Activated CD4-positive, alpha-beta T cell treated with anti-CD3 and anti-CD28 coated beads for 24 hours (primary cell): ENCODE data around the gene HDAC7.

Experiments
- DNase-seq, 2 donors: peaks; one replicate each; pipeline ENCODE4 v3.0.0-alpha.2; 2020; ENCODE audit warnings: low read depth in 2 of 2

Gene HDAC7

DNA sequence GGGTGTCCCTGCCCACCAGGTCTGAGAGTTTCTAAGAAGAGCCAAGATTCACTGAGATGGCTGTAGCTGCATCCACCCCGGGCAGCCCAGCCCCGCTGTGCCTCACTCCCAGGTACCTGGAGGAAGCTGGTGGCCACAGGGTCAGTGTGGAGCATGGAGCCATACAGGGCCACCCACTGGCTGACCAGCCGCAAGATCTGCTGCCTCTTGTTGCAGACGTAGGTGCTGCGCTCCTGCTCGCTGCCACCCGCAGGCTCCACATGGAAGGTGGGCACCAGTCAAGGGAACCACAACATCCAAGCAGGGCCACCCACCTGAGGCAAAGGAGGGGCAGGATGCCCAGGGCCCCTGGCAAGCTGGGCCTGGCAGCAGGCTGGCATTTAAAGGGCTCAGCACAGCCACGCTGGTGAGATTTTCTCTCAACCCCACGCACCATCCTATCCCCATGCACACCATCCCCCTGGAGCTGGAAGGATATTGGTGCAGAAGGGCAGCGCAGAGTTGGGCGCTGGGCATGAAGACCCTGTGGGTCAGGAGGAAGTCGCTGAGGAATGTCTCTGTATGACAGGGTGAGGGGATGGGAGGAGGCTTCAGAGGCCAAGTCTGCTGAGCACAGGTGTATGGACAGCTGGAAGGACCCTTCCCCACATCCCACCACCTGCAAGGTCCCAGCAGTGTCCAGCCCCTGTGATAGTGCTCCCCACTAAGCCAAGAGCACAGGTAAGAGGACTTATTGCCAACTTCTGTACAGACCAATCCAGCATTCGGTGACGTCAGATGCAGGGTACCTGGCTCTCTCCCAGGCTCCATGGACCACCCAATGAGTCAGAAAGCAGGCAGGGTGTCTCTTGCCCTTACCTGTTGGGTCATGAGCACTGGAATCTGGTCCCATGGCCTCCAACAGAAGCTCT lies 71.9 kb downstream of the HDAC7 start:
- DNase-seq: no peak

GRCh38 chr12:47747126-47747525 lies 72.6 kb downstream of the HDAC7 start:
- no peak for DNase-seq

GRCh38 chr12:47746523-47746922 lies 73.2 kb downstream of the HDAC7 start:
- no peak for DNase-seq

- no peak for DNase-seq
These were observed 73.6 kb downstream of the HDAC7 start for GRCh38 chr12:47746073-47746472.

GRCh38 chr12:47745485-47746041 lies 74.1 kb downstream of the HDAC7 start:
- DNase-seq: no peak

DNA sequence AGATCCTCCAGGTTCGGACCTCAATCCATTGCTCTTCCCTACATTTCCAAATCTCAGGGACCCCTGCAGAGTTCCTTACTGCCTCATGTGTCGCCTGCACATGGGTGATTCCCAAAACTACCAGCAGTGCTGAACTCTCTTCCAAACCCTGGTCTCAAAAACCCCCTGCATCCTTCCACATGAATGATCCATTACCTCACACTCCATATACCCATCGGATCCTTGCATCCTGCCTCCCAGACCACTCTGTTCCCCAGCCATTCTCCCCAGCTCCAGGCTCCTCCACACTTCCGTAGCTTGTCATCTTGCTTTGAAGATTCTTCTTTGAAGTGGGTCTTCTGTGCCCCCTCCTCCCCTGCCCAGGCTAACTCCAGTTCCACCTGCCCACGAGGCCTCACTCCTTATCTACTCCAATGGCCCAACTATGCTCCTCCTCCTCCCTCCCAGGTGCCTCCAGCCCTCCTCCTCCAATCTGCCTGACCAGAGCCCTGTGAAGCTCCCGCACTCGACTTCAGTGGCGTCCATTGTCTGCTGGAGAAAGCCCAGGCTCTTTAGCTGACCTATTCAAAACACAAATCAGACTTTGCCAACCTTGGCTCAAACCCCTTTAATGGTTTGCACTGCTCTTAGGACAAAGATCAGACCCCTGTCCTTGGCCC lies 74.8 kb downstream of the HDAC7 start:
- DNase-seq: no peak

DNA sequence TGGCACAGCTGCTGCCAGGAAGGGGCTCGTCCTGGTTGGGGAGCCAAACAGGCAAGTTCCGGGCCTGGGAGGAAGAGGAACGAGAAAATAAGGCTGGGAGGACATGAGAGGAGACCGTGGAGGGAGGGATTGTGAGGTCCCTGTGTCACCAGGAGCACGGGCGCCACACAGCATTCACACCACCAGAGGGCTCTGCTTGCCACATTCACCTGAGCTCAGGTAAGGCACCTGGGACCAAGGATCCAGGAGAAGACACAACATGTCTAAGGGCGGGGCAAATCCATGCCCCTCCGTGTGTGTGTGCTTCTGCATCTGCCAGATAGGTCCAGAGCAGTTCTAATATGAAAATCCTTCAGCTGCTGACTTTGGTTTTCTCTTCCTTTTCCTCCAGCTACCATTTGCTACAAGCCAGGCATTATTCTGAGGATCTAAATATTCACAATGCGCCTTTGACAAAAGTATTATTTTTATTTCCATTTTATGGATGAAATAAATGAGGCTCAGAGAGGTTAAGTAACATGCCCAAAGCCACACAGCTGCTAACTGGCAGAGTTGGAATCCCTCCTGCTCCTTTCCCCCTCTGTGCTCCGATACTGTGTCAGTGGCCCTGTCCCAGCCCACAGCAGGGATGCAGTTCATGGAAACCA lies 75.6 kb downstream of the HDAC7 start:
- DNase-seq: no peak

GRCh38 chr12:47743311-47743860 lies 76.3 kb downstream of the HDAC7 start:
- DNase-seq: no peak

DNA sequence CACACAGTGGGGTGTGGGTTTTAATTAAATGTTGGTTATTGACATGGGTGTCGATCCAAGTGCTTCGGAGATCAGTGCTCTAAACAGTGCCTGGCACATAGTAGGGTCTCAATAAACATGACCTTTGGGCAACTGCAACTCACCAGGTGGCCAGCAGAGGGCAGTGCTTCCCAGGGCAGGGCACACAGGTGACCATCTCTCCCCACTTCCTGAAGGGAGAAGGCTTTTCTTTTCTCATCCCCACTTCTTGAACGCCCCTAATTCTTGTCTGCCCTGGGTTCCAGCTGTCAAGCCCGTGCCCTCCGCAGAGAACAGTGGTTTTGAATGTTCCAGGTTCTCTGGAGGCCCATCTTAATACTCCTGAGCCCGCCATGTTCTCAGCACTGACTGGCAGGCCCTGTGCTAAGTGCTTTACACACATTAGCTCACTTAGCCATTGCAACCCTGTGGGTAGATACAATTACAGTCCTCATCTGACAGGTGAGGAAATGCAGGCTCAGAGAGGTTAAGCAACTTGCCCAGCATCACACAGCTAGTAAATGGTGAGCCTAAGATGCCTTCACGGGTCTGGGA lies 77.4 kb downstream of the HDAC7 start:
- DNase-seq: peak; percentile 67 to 74

DNA sequence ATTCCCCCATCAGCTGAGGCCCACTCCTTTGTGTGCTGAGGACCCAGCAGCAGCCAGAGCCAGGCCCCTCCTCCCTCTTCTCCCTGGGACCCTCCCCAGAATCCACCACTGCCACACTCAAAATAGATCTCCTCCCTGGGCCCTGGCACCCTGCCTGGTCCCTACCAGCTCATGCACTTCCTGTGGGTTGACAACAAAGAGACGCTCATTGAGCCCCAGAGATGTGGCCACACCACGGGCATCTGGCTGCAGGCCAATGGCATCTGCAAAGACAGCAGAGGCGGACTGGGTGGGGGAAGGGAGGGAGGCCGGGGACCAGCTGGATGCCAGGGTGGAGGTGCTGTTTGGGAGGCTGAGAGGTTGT lies 78.4 kb downstream of the HDAC7 start:
- DNase-seq: no peak

DNA sequence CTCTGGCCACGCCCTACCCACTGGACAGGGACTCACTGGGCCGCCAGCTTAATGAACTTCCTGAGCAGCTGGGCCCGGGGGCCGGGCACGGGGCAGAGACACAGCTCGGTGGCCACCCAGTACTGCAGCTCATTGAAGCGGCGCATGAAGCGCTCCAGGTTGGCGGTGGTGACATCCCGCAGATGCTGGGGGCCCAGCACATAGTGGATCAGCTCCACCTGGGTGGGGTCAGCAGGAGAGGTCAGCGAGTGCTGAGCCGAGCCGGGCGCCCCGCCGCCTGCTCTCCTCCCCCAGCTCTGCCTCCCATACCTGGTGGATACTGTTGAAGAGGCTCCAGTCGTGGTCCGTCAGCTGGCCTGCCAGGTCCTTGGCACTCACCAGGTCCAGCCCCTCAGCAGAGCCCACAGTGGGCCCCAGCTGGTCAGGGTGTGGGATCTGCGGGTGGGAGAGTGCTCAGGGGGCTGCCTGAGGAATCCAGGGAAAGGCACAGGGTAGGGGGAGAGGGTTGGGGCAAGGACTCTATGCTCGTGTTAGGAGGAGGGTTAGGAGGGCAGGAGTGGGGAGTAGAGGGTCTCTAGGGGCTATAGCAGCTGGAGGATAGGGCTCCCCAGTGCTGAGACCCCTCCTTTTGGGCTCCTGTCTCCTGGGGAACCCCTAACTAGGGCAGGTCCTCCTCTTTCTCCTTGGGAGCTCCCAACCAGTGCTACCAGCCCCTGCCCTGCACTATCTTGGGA lies 78.9 kb downstream of the HDAC7 start:
- no peak for DNase-seq

GRCh38 chr12:47739979-47740378 lies 79.7 kb downstream of the HDAC7 start:
- no peak for DNase-seq

GRCh38 chr12:47739297-47739696 lies 80.4 kb downstream of the HDAC7 start:
- no peak for DNase-seq

DNA sequence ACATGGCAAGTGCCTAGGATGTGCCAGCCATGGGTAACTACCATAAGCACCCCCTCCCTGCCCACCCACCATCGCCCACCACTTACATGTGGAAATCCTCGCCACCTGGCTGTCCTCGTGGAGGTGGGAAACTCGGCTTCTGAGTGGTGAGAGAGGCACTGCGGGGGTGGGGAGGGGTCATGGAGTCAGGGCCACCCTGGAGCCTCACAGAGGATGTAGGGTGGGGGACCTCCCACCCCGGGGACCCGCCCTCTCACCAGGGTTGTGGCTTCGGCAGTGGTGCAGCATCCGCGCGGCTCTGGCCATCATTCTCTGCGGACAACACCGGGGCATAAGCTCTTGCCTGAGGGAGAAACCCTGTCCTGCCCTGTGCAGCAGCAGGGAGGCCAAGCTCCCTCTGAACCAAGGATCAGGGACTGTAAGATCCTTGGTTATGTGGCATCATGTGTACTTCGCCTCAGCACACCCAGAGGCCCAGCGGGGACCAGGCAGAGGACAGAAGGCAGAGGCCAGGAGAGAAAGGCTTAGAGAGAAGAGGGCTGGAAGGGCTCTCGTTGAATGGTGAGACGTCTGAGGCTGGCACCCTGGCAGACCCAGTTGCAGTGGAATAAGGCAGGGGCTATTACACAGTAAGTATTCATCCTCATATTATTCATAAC lies 81.6 kb downstream of the HDAC7 start:
- DNase-seq: no peak

DNA sequence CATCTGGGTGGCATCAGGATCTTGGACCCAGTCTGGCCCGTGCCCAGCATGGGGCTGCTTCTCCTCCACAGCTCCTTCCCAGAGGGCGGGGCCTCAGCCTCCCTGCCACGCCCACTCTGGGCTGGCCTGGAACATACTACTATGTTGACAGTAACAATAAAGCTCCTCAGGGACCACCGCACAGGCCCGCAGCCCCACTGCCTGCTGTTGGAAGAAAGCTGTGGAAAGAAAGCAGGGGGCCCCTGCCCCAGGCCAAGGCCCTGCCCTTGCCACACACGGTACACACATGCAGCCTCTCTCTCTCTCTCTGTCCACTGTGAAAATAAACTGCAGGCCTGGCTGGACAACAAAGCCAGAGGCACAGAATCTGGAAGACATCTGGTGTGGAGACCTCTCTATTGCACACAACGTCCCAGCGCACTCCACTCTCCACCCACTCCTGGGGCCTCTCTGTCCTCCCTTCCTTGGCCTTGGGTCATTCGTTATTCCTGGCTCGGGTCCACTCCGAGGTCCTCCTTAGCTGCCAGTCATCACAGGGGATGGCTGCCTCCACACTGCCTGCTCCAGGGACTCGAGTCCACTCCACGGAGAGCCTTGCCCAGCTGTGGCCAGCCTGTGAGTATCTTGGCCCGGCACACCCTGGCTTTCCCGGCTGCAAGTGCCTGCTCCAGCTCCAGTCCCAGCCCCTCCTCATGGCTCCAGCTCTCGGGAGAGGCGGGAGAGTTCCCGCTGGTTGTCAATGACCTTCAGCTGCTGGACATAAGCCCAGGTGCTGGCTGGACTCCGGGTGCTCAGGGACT lies 82.6 kb downstream of the HDAC7 start:
- no peak for DNase-seq

DNA sequence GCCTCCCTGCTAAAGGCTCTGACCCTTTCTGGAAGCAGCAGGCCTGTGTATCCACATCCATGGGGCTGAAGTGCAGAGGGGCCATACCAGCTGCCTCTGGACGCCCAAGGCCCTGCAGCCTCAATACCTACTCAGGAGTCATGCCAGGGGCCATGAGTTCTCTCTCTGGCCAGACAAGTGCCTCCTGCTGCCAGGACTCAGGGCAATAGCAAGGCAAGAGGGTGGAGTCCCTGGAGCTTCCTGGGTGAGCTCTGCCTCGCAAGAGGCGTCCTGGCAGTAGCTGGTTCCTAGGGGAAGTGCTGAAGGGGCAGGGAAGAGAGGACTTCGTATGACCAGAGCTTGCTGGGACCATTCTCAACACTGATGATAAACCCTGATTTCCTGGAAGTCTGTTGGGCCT lies 83.5 kb downstream of the HDAC7 start:
- DNase-seq: no peak

DNA sequence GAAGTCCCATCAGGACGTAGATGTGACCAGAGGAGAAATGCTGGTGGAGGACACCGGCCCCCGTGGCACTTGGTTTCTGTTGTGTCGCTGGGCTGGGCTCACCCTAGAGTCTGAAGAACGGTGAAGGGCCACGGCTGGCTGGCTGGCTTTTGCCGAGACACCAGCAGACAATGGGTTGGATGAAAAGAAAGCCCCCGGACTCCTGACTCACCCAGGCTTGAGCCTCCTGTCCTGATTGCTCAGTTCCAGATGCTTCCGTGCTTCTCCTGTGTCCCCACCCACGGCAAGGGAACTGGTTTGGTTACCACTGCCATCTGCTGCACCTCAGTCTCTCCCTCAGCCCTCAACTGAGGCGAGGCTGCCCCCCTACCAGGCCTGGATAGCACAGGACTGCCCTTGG lies 84.1 kb downstream of the HDAC7 start:
- DNase-seq: no peak

DNA sequence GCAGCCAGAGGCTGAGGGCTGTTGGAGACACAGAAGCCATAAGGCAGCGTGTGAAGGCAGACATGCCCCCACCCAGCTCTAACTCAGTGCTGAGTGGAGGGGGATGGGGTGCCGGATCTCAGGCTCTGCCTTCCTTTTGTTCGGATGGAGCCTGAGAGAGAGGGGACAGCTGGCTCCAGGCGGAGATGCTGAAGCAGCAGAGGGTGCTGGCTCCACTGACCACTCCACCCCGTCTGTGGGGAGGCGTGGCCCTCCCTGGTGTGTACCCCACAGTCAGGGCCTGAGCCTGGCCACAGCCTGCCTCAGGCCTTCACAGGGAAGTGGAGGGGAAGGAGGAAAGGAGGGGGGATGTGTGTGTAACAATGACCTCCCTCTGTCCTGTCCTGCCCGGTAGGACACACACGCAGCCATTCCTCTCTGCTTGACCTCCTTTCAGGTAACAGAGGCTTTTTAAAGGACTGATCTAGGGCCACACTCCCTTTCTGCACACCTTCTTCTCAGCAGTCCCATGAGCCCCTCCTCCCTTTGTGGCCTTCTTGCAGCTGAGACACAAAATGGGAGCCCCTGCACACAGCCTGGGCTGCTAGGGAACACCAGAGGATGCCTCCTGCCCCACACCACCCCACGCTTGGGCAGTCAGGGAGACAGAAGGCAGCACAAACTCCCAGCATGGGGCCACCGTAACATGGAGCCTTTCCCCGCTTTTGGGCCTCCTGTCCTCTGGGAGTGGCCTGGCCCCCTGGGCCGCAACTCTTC lies 84.8 kb downstream of the HDAC7 start:
- no peak for DNase-seq

- no peak for DNase-seq
These were observed 86.6 kb downstream of the HDAC7 start for GRCh38 chr12:47733142-47733541.
